Subcutaneous abdominal adipose tissue (tissue), 5 donors: Measurements from ENCODE around the gene ABHD4.
"Not testable (repeated sequence)": the region's sequence is repeated elsewhere in the genome, so short reads cannot be mapped to it uniquely, and the experiment has no call there.

Experiments used
- H3K27ac ChIP-seq: one replicate; pipeline ENCODE4 v1.7.0; 2013; ENCODE audit warnings: low read depth, mild to moderate bottlenecking, inconsistent platforms, low read length, moderate library complexity
- H3K27me3 ChIP-seq, 5 donors: one replicate each; pipeline ENCODE4 v1.7.0; 2013; ENCODE audit warnings: low read length in 5 of 5, inconsistent platforms in 1 of 5; ENCODE audit not compliant: control insufficient read depth in 5 of 5, insufficient read depth in 4 of 5
- H3K36me3 ChIP-seq, 5 donors: one replicate each; pipeline ENCODE4 v1.7.0; 2013; ENCODE audit warnings: low read length in 5 of 5; ENCODE audit not compliant: control insufficient read depth in 5 of 5, insufficient read depth in 5 of 5
- H3K4me1 ChIP-seq, 5 donors: one replicate each; pipeline ENCODE4 v1.7.0; 2013; ENCODE audit warnings: low read length in 5 of 5, mild to moderate bottlenecking in 3 of 5, moderate library complexity in 1 of 5; ENCODE audit not compliant: control insufficient read depth in 5 of 5, insufficient read depth in 5 of 5
- H3K4me3 ChIP-seq, 5 donors: one replicate each; pipeline ENCODE4 v1.7.0; 2013; ENCODE audit warnings: low read length in 5 of 5, low read depth in 1 of 5
- H3K9ac ChIP-seq, 5 donors: one replicate each; pipeline ENCODE4 v1.7.0; 2013; ENCODE audit warnings: low read length in 5 of 5, mild to moderate bottlenecking in 4 of 5, moderate library complexity in 3 of 5
- H3K9me3 ChIP-seq, 5 donors: one replicate each; pipeline ENCODE4 v1.7.0; 2013; ENCODE audit warnings: low read length in 5 of 5; ENCODE audit not compliant: control insufficient read depth in 5 of 5
- donor health status: healthy.
- donor health status: healthy.
- donor health status: healthy.
- donor health status: healthy.
- donor health status: healthy.

The ABHD4 gene

GRCh38 chr14:22598099-22598895 lies at the start of gene ABHD4:
TSS of gene ABHD4 (plus strand) at chr14:22598300. CDS start at chr14:22598307, 7 bp downstream.
- no peaks in the 10 kb centered on the region for H3K9me3 ChIP-seq
- H3K27me3 ChIP-seq, result no peaks in the 10 kb centered on the region
- H3K9ac ChIP-seq, result peak within 1 kb of the TSS; percentile 47 to 95 (median 91)
- H3K4me3 ChIP-seq, result peak within 1 kb of the TSS; percentile 68 to 98 (median 94)
- H3K27ac ChIP-seq, result peak within 1 kb of the TSS; percentile 85
- peaks cover 5 to 20% (median 19%) of the 10 kb centered on the region in 5 donors for H3K36me3 ChIP-seq
- H3K4me1 ChIP-seq, result peaks cover 8 to 33% (median 27%) of the 10 kb centered on the region in 5 donors

GRCh38 chr14:22549324-22549962 lies 48.7 kb upstream of the ABHD4 start:
- Histone ChIP-seq H3K9ac (no peak overlapping the region), H3K27ac (no peak overlapping the region), H3K4me1 (peaks cover 0 to 45% (median 14%) of the 10 kb centered on the region in 5 donors), H3K9me3 (no peaks in the 10 kb centered on the region), H3K4me3 (no peak overlapping the region), H3K36me3 (no peaks in the 10 kb centered on the region), H3K27me3 (peaks cover 0 to 8% (median 0%) of the 10 kb centered on the region in 5 donors)

- Histone ChIP-seq H3K9me3 (no peaks in the 10 kb centered on the region), H3K27ac (no peak overlapping the region), H3K4me3 (no peak overlapping the region), H3K36me3 (no peaks in the 10 kb centered on the region), H3K27me3 (peaks cover 0 to 8% (median 0%) of the 10 kb centered on the region in 5 donors), H3K4me1 (peaks cover 4 to 52% (median 20%) of the 10 kb centered on the region in 5 donors), H3K9ac (no peak overlapping the region)
Measured at GRCh38 chr14:22549981-22550673, 48.0 kb upstream of the ABHD4 start.

- peaks cover 4 to 54% (median 26%) of the 10 kb centered on the region in 5 donors for H3K4me1 ChIP-seq
- no peak overlapping the region for H3K9ac ChIP-seq
- no peaks in the 10 kb centered on the region for H3K27me3 ChIP-seq
- no peak overlapping the region for H3K4me3 ChIP-seq
- H3K9me3 ChIP-seq, result no peaks in the 10 kb centered on the region
- H3K27ac ChIP-seq, result no peak overlapping the region
- no peaks in the 10 kb centered on the region for H3K36me3 ChIP-seq
Measured at GRCh38 chr14:22551605-22551997, 46.5 kb upstream of the ABHD4 start.

GRCh38 chr14:22552001-22552826 lies 45.9 kb upstream of the ABHD4 start:
- Histone ChIP-seq H3K27ac (no peak overlapping the region), H3K36me3 (no peaks in the 10 kb centered on the region), H3K4me1 (peaks cover 4 to 54% (median 32%) of the 10 kb centered on the region in 5 donors), H3K9me3 (no peaks in the 10 kb centered on the region), H3K9ac (no peak overlapping the region), H3K4me3 (no peak overlapping the region), H3K27me3 (no peaks in the 10 kb centered on the region)

- Histone ChIP-seq H3K27ac (no peak overlapping the region), H3K4me1 (peaks cover 4 to 54% (median 36%) of the 10 kb centered on the region in 5 donors), H3K9ac (no peak overlapping the region), H3K4me3 (no peak overlapping the region), H3K27me3 (no peaks in the 10 kb centered on the region), H3K9me3 (no peaks in the 10 kb centered on the region), H3K36me3 (no peaks in the 10 kb centered on the region)
Measured at GRCh38 chr14:22552827-22553076, 45.3 kb upstream of the ABHD4 start.

GRCh38 chr14:22553445-22553844 lies 44.7 kb upstream of the ABHD4 start:
- H3K9ac ChIP-seq, result no peak overlapping the region
- no peaks in the 10 kb centered on the region for H3K9me3 ChIP-seq
- no peak overlapping the region for H3K27ac ChIP-seq
- no peak overlapping the region for H3K4me3 ChIP-seq
- no peaks in the 10 kb centered on the region for H3K36me3 ChIP-seq
- peaks cover 4 to 56% (median 36%) of the 10 kb centered on the region in 5 donors for H3K4me1 ChIP-seq
- no peaks in the 10 kb centered on the region for H3K27me3 ChIP-seq

GRCh38 chr14:22553861-22554497 lies 44.1 kb upstream of the ABHD4 start:
- not testable (repeated sequence) for H3K36me3 ChIP-seq, H3K27me3 ChIP-seq, H3K9me3 ChIP-seq, H3K4me3 ChIP-seq, H3K27ac ChIP-seq
- peaks cover 4 to 61% (median 36%) of the 10 kb centered on the region in 5 donors for H3K4me1 ChIP-seq
- peak overlapping the region in 1 of 5 donors; percentile 48 for H3K9ac ChIP-seq
